ENCODE data around the gene HYAL2.

The HYAL2 gene

DNA sequence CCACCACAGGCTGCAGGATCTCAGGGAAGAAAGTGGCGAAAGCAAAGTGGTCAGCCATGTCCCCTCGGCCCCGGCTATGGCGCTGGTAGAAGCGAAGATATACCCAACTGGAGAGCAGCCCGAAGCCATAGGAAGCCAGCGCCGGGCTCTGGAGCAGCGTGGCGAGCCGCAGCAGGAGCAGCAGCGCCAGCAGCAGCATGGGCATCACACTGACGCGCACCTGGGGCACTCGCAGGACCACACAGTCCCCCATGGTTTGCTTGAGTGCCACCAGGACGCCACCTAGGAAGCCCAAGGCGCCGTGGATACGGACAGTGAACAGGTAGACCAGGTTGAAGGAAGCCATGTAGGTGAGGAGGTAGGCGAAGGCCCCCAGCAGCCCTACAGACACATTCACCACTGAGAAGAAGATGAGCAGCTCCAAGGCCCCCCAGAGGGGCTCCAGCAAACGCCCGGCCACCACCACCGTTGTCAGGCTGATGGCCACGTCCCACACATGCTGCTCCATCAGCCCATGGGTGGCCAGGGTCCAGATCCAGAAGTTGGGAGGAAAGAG is 35.9 kb upstream of the HYAL2 start:
- Histone ChIP-seq H3K27me3 (ENCODE audit: control insufficient read depth in 2 of 2, insufficient read depth in 2 of 2, low read length in 2 of 2) (no peaks in the 10 kb centered on the region), H3K36me3 (ENCODE audit: control insufficient read depth in 2 of 2, insufficient read depth in 2 of 2, low read length in 2 of 2) (peaks cover 28 to 35% of the 10 kb centered on the region in 2 donors), H3K9me3 (ENCODE audit: control insufficient read depth in 2 of 2, low read length in 2 of 2) (no peaks in the 10 kb centered on the region), H3K4me1 (ENCODE audit: control insufficient read depth in 2 of 2, insufficient read depth in 2 of 2, low read length in 2 of 2) (peaks cover 32 to 33% of the 10 kb centered on the region in 2 donors), H3K27ac (ENCODE audit: low read depth in 2 of 2, low read length in 2 of 2) (peak overlapping the region; percentile 76 to 89), H3K4me3 (ENCODE audit: low read length in 2 of 2) (peak overlapping the region; percentile 69 to 93), H3K9ac (ENCODE audit: low read depth in 1 of 2, low read length in 2 of 2) (peak overlapping the region; percentile 82 to 98)

DNA sequence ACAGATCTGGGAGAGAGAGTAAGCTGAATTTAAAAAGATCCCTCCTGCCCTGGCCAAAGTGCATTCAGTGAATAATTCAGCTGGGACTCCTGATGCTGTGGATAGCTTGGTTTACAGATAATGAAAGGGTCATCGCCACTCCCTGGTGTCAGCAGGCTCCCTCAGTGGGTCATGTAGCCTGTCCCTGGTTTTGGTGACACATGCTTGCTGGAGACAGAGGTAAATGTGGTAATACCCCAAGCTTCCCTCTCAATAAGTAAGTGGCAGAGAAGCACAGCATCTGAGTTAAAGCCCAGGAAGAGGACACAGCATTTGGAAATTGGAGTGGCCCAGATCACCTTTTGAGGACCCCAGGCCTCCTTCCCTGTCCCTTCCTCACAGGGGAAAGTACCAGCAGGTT is 34.9 kb upstream of the HYAL2 start:
- H3K4me3 ChIP-seq (ENCODE audit: low read length in 2 of 2) = peak overlapping the region; percentile 69 to 93
- H3K27ac ChIP-seq (ENCODE audit: low read depth in 2 of 2, low read length in 2 of 2) = peak overlapping the region; percentile 65 to 77
- no peaks in the 10 kb centered on the region for H3K27me3 ChIP-seq (ENCODE audit: control insufficient read depth in 2 of 2, insufficient read depth in 2 of 2, low read length in 2 of 2)
- H3K9ac ChIP-seq (ENCODE audit: low read depth in 1 of 2, low read length in 2 of 2) = peak overlapping the region; percentile 82 to 98
- H3K36me3 ChIP-seq (ENCODE audit: control insufficient read depth in 2 of 2, insufficient read depth in 2 of 2, low read length in 2 of 2) = peaks cover 35 to 40% of the 10 kb centered on the region in 2 donors
- peaks cover 33 to 37% of the 10 kb centered on the region in 2 donors for H3K4me1 ChIP-seq (ENCODE audit: control insufficient read depth in 2 of 2, insufficient read depth in 2 of 2, low read length in 2 of 2)
- H3K9me3 ChIP-seq (ENCODE audit: control insufficient read depth in 2 of 2, low read length in 2 of 2) = no peaks in the 10 kb centered on the region

DNA sequence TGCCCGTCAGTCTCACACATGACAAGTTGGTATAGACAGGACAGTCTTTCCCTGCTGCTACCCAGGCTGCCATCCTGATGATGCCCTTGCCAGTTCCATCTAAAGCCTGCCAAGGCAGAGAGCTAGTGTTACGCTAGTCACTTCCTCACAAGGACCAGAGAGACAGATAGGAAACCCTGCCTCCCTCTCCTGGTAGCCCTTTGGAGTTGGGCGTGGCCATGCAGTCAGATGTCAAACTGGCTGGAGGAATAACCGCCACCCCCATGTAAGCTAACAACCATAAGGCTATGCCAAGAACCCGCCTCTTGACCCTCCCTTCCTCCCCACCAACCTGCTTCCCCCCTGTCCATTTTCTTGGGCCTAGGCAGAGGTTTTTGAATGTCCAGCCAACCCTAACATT is 34.0 kb upstream of the HYAL2 start:
- Histone ChIP-seq H3K27me3 (ENCODE audit: control insufficient read depth in 2 of 2, insufficient read depth in 2 of 2, low read length in 2 of 2) (no peaks in the 10 kb centered on the region), H3K9me3 (ENCODE audit: control insufficient read depth in 2 of 2, low read length in 2 of 2) (no peaks in the 10 kb centered on the region), H3K36me3 (ENCODE audit: control insufficient read depth in 2 of 2, insufficient read depth in 2 of 2, low read length in 2 of 2) (peaks cover 35 to 44% of the 10 kb centered on the region in 2 donors), H3K4me3 (ENCODE audit: low read length in 2 of 2) (peak overlapping the region; percentile 59 to 69), H3K9ac (ENCODE audit: low read depth in 1 of 2, low read length in 2 of 2) (peak overlapping the region; percentile 9 to 82), H3K27ac (ENCODE audit: low read depth in 2 of 2, low read length in 2 of 2) (peak overlapping the region; percentile 65 to 77), H3K4me1 (ENCODE audit: control insufficient read depth in 2 of 2, insufficient read depth in 2 of 2, low read length in 2 of 2) (peaks cover 37 to 41% of the 10 kb centered on the region in 2 donors)

DNA sequence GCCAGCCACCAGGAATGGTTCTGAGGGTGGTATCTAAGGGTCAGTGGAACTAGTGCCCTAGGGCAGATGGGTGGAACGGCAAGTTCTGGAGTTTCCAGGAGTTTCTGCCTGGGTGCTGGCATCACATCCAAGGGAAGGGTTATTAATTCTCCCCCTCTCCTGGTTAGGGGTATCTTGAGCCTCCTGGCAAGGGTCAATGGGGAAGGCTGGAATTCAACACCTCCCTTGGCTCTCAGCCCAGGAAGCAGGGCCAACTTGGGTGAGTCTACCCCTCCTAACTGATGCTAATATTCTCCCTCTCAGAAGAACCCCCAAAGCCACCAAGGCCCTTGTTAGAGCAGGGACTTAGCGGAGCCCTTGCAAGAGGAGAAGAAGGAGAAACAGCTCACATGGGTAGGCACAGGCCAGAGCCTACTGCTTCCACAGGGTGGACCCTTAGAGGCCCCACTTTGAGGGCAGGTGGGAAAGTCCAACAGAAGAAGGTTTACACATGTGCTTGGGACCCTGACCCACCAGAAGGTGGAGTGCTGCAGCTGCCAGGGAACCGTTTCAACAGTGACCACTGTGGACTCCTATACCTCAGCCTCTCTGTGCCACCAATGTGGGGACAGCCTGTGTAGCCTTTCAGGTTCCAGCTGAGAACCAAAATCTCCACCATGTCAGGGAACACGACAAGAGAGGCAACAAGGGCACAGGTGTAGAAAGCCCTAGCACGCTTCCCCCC is 33.4 kb upstream of the HYAL2 start:
- peak overlapping the region; percentile 59 to 69 for H3K4me3 ChIP-seq (ENCODE audit: low read length in 2 of 2)
- H3K9ac ChIP-seq (ENCODE audit: low read depth in 1 of 2, low read length in 2 of 2) = peak overlapping the region; percentile 52 to 82
- peaks cover 43 to 46% of the 10 kb centered on the region in 2 donors for H3K4me1 ChIP-seq (ENCODE audit: control insufficient read depth in 2 of 2, insufficient read depth in 2 of 2, low read length in 2 of 2)
- no peaks in the 10 kb centered on the region for H3K9me3 ChIP-seq (ENCODE audit: control insufficient read depth in 2 of 2, low read length in 2 of 2)
- peaks cover 35 to 44% of the 10 kb centered on the region in 2 donors for H3K36me3 ChIP-seq (ENCODE audit: control insufficient read depth in 2 of 2, insufficient read depth in 2 of 2, low read length in 2 of 2)
- H3K27me3 ChIP-seq (ENCODE audit: control insufficient read depth in 2 of 2, insufficient read depth in 2 of 2, low read length in 2 of 2) = no peaks in the 10 kb centered on the region
- H3K27ac ChIP-seq (ENCODE audit: low read depth in 2 of 2, low read length in 2 of 2) = peak overlapping the region; percentile 65 to 77

DNA sequence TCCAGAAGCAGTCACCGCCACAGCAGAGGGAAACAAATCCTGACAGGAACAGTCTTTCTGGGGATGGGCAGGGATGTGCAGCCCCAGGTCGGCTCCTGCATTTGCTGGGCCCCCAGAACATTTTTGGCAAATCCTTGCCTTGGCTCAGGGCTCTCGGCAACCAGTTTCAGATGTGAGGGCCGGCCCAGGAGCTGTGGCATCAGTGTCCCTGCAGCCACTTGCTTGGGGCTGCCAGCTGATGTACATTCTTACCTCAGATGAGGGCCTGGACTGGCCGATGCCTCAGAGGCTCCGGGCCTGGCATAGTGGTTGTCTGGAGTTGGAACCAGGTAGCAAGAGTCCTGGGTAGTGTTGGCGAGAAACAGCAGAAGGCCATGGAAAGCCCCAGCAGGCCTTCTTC is 32.3 kb upstream of the HYAL2 start:
- no peaks in the 10 kb centered on the region for H3K27me3 ChIP-seq (ENCODE audit: control insufficient read depth in 2 of 2, insufficient read depth in 2 of 2, low read length in 2 of 2)
- H3K9ac ChIP-seq (ENCODE audit: low read depth in 1 of 2, low read length in 2 of 2) = no peak overlapping the region
- H3K9me3 ChIP-seq (ENCODE audit: control insufficient read depth in 2 of 2, low read length in 2 of 2) = no peaks in the 10 kb centered on the region
- no peak overlapping the region for H3K27ac ChIP-seq (ENCODE audit: low read depth in 2 of 2, low read length in 2 of 2)
- H3K36me3 ChIP-seq (ENCODE audit: control insufficient read depth in 2 of 2, insufficient read depth in 2 of 2, low read length in 2 of 2) = peaks cover 35 to 44% of the 10 kb centered on the region in 2 donors
- H3K4me3 ChIP-seq (ENCODE audit: low read length in 2 of 2) = no peak overlapping the region
- peaks cover 52 to 53% of the 10 kb centered on the region in 2 donors for H3K4me1 ChIP-seq (ENCODE audit: control insufficient read depth in 2 of 2, insufficient read depth in 2 of 2, low read length in 2 of 2)

DNA sequence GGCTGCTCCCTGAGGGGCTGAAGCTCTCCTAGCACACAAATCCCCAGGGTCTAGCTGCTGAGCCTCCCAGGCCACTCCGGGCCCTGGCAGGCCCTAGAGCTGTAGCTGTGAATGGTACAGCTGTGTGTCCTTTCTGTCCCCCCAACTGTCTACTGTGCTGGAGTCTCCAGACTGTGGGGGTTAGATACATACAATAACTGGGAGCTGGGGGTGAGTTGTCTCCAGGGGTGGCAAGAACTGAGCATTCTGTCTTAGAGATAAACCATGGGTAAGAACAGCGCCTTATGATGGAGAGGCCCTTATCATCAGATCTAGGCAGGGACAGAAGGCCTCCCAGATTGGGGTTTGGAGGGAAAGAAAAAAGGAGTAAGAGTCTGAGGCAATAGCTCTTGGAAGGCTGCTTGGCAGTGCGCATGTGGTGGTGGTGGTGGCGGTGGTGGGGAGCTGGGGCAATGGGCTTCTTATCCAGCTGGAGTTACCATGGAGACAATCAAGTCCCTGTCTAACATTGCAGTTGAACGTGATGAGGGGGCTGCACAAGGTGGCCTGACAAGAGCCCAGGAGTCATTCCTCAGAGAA is 31.7 kb upstream of the HYAL2 start:
- Histone ChIP-seq H3K36me3 (ENCODE audit: control insufficient read depth in 2 of 2, insufficient read depth in 2 of 2, low read length in 2 of 2) (peaks cover 37 to 44% of the 10 kb centered on the region in 2 donors), H3K4me3 (ENCODE audit: low read length in 2 of 2) (no peak overlapping the region), H3K9me3 (ENCODE audit: control insufficient read depth in 2 of 2, low read length in 2 of 2) (no peaks in the 10 kb centered on the region), H3K4me1 (ENCODE audit: control insufficient read depth in 2 of 2, insufficient read depth in 2 of 2, low read length in 2 of 2) (peaks cover 58 to 59% of the 10 kb centered on the region in 2 donors), H3K27ac (ENCODE audit: low read depth in 2 of 2, low read length in 2 of 2) (no peak overlapping the region), H3K27me3 (ENCODE audit: control insufficient read depth in 2 of 2, insufficient read depth in 2 of 2, low read length in 2 of 2) (no peaks in the 10 kb centered on the region), H3K9ac (ENCODE audit: low read depth in 1 of 2, low read length in 2 of 2) (no peak overlapping the region)

DNA sequence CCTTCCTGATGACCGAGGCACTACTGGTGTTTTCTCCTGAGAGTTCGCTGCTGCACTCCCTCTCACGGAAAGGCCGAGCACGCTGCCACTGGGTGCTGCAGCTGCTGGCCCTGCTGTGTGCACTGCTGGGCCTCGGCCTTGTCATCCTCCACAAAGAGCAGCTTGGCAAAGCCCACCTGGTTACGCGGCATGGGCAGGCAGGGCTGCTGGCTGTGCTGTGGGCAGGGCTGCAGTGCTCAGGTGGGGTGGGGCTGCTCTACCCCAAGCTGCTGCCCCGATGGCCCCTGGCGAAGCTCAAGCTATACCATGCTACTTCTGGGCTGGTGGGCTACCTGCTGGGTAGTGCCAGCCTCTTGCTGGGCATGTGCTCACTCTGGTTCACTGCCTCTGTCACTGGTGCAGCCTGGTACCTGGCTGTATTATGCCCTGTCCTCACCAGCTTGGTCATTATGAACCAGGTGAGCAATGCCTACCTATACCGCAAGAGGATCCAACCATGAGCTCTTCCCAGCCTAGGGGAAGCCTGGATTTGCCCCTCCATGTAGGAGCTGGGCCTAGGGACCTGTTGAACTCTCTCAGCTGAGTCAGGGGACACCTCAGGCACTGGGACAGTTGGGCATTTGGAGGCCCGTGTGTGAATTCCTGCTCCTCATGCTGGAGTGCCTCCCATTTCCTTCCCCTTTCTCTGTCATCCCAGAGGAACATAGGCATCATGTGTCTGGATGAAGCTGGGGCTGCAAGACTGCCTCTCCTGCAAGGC is 30.9 kb upstream of the HYAL2 start:
- H3K27me3 ChIP-seq (ENCODE audit: control insufficient read depth in 2 of 2, insufficient read depth in 2 of 2, low read length in 2 of 2) = no peaks in the 10 kb centered on the region
- no peaks in the 10 kb centered on the region for H3K9me3 ChIP-seq (ENCODE audit: control insufficient read depth in 2 of 2, low read length in 2 of 2)
- peak overlapping the region in 1 of 2 donors; percentile 49 for H3K27ac ChIP-seq (ENCODE audit: low read depth in 2 of 2, low read length in 2 of 2)
- H3K4me3 ChIP-seq (ENCODE audit: low read length in 2 of 2) = no peak overlapping the region
- peaks cover 42 to 48% of the 10 kb centered on the region in 2 donors for H3K36me3 ChIP-seq (ENCODE audit: control insufficient read depth in 2 of 2, insufficient read depth in 2 of 2, low read length in 2 of 2)
- H3K4me1 ChIP-seq (ENCODE audit: control insufficient read depth in 2 of 2, insufficient read depth in 2 of 2, low read length in 2 of 2) = peaks cover 56 to 58% of the 10 kb centered on the region in 2 donors
- peak overlapping the region in 1 of 2 donors; percentile 9 for H3K9ac ChIP-seq (ENCODE audit: low read depth in 1 of 2, low read length in 2 of 2)

DNA sequence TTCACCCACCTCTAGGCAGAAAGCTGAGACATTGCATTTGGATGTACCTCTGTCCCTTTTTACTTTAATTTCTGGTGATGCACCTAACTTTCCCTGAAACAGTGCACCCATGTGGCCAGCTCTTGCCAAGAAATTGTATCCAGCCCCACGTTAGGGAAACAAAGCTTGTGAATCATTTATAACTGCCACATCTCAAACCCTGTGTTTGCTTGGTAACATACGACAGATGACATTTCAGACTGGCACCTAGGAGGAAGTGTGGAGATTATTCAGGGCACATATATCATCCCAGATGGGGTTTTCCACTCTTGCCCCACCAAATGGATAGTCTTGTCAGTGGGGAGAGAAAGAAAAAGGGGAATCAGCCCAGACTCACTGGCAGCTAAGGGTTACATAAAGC is 30.2 kb upstream of the HYAL2 start:
- Histone ChIP-seq H3K4me1 (ENCODE audit: control insufficient read depth in 2 of 2, insufficient read depth in 2 of 2, low read length in 2 of 2) (peaks cover 49 to 52% of the 10 kb centered on the region in 2 donors), H3K36me3 (ENCODE audit: control insufficient read depth in 2 of 2, insufficient read depth in 2 of 2, low read length in 2 of 2) (peaks cover 48 to 51% of the 10 kb centered on the region in 2 donors), H3K27ac (ENCODE audit: low read depth in 2 of 2, low read length in 2 of 2) (peak overlapping the region in 1 of 2 donors; percentile 49), H3K4me3 (ENCODE audit: low read length in 2 of 2) (no peak overlapping the region), H3K9me3 (ENCODE audit: control insufficient read depth in 2 of 2, low read length in 2 of 2) (no peaks in the 10 kb centered on the region), H3K27me3 (ENCODE audit: control insufficient read depth in 2 of 2, insufficient read depth in 2 of 2, low read length in 2 of 2) (no peaks in the 10 kb centered on the region), H3K9ac (ENCODE audit: low read depth in 1 of 2, low read length in 2 of 2) (peak overlapping the region in 1 of 2 donors; percentile 9)

DNA sequence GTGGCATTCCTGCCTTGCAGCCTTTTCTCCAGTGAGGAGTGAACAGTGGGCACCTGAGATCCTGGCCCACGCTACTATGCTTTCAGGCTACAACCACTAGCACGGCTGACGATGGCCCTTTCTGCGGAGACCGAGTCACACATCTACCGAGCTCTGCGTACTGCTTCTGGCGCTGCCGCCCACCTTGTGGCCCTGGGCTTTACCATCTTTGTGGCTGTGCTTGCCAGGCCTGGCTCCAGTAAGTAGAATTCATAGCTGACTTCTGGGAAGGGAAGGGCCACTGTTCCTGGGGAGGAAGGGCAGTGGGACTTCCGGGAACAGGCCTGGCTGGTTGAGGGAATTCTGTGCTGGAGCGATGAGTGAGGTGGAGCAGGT is 28.8 kb upstream of the HYAL2 start:
- no peaks in the 10 kb centered on the region for H3K27me3 ChIP-seq (ENCODE audit: control insufficient read depth in 2 of 2, insufficient read depth in 2 of 2, low read length in 2 of 2)
- peak overlapping the region; percentile 70 to 97 for H3K4me3 ChIP-seq (ENCODE audit: low read length in 2 of 2)
- no peaks in the 10 kb centered on the region for H3K9me3 ChIP-seq (ENCODE audit: control insufficient read depth in 2 of 2, low read length in 2 of 2)
- H3K36me3 ChIP-seq (ENCODE audit: control insufficient read depth in 2 of 2, insufficient read depth in 2 of 2, low read length in 2 of 2) = peaks cover 45 to 48% of the 10 kb centered on the region in 2 donors
- H3K27ac ChIP-seq (ENCODE audit: low read depth in 2 of 2, low read length in 2 of 2) = peak overlapping the region in 1 of 2 donors; percentile 87
- H3K9ac ChIP-seq (ENCODE audit: low read depth in 1 of 2, low read length in 2 of 2) = peak overlapping the region; percentile 74 to 94
- H3K4me1 ChIP-seq (ENCODE audit: control insufficient read depth in 2 of 2, insufficient read depth in 2 of 2, low read length in 2 of 2) = peaks cover 35 to 40% of the 10 kb centered on the region in 2 donors

All from mucosa of rectum (tissue), 2 donors.